LoVo (cell line): ENCODE data around the gene ZFYVE27.

Source experiments
- DNase-seq: peaks from one replicate; pipeline ENCODE4 v3.0.0-alpha.2; 2016; ENCODE audit warnings: low spot score

ZFYVE27 gene

GRCh38 chr10:97770255-97770654, 33.3 kb downstream of the ZFYVE27 start:
- no peak for DNase-seq

DNA sequence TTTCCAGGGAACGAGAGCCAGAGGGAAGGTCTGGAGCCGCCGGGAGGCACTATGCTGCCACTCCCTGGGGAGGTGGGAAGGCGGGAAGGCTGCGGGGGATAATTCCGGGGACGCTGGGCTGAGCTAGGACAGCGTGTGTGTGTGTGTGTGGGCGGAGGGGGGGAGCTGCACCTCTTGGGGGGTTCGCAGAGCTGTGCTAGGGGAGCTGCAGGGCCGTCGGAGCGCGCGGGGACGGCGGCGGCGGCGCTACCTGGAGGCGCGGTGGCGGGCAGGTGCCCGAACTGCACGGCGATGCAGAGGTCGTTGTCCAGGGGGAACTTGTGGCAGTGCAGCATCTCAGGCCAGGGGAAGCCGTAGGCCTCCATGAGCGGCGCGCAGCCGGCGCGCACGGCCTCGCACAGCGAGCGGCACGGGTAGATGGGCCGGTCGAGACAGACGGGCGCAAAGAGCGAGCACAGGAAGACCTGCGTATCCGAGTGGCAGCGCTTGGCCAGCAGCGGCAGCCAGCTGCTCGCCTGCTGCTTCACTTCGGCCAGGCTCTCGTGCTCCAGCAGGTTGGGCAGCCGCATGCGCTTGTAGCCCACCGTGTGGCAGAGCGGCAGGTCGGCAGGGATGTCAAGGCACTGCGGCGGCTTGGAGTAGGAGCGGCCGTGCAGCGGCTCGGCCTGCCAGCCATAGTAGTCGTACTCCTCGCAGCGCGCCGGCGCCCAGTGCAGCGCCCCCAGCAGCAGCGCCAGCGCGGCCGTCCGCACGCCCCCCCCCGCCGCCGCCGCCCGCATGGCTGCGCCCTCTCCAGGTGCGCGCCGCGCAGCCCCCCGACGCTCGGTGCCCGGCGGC, 34.3 kb downstream of the ZFYVE27 start:
- DNase-seq: no peak

DNA sequence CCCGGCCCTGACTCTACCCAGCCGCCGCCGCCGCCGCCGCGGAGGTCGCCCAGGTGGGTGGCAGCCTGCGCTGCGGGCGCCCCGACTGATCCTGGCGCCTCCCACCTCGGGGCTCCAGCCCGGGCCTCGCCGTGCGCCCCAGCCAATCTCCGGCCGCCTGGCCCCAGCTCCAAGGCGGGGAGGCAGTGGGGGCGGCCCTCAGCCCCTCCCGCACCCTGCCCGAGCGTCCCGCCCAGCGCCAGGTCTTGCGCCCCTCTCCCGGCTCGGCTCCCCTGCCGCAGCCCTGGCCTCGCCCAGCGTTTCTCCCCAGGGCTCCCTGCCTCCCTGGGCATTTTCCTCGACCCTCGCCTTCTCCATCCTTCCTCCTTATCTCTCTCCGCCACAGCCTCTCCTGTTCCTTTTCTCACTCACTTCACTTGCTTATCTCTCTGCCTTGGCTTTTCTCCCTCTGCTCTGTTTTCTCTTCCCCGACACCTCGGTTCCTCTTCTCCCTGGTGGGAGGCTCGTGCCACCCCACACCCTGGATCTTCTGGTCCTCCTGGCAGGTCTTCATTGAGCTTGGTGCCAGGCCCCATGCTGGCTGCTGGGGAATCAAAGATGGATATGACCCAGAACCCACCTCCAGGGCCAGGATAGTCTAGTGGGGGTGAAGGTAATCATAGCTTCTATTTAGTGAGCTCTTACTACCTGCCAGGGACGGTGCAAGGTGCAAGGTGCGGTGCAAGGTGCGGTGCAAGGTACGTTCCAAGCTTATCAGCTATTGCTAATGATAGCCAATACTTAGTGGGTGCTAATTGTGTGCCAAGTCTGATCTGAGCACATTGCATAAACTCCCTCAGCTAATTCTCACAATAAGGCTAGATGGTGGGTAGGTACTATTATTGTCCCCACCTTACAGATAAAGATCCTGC, 35.2 kb downstream of the ZFYVE27 start, which contains the start of gene SFRP5:
TSS of gene SFRP5 (minus strand) at position 87 of the 911 bp plus-strand sequence. CDS start 166 bp downstream, outside the sequence.
- DNase-seq: no peak

DNA sequence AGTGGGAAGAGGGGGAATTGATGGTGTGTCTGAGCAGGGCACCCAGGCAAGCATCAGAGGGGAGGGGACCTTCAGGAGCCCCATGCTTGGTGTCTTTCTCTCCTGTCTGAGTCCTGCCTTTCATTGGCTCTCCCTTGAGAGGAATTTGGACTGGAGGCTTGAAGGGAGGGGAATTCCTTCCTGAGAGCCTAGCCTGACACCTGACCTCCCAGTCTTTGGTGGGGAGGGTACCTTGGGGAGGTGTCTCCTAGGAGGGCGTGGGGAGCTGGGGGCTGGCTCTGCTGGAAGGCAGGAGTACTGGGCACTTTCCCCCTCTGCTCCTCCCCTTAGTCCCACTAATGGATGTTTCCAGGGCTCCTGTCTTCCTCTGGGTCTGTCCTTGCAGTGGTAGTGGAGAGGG, 36.2 kb downstream of the ZFYVE27 start:
- no peak for DNase-seq

- DNase-seq: no peak
Observed at GRCh38 chr10:97774811-97775294, 37.9 kb downstream of the ZFYVE27 start.

DNA sequence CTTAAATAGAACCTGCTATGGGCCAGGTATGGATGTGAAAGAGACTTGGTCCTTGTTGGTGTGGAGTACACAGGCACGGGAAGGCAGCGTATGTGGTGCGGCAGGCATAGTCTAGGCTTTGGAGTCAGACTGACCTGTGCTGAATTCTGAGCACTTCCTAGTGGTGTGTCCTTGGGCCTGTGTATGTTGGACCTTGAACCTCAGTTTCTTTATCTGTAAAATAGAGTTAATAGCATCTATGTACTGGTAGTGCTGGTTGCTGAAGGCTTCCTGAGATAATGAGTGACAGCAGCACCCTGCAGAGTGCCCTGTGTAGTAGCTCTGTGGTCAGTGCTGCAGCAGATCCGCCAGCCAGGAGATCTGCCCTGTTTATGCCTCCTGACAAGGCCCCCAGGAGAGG, 40.2 kb downstream of the ZFYVE27 start:
- no peak for DNase-seq

DNA sequence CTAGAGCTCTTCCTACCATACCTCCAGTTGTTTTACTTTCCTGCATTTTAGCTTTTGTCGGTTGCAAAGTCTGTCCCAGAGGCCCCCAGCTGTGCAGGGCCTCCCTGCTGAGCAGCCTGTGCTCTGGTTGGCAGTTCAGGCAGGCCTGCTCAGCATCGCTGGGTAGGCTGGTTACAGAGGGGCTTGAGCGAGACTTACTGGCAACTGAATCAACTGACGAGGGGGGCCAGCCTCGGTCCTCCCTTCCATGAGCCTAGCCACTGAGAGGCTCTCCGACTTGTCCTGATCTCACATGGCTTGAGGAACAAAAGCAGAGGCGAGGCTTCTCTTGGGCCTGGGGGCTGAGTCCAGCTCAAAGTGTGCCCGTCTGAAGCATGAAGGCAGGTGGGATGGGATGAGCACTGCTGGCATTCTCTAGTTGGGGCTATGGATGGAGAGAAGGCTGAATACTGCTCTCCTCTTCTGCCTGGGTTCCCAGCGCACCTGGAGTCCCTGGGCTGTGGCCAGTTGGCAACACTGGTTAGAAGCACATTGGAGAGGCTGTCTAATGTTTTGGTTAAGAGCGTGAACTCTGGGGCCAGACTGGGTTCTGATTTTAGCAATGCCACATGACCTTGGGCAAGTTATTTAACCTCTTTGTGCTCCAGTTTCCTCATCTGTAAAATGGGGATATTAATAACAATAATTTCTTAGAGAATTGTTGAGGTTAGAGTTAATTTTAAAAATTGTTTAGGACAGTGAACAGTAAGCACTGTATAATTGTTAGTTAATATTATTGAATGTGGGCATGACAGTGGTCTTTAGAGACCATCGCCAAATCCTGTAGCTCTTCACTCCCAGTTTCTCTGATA, 41.7 kb downstream of the ZFYVE27 start:
- DNase-seq: no peak

DNA sequence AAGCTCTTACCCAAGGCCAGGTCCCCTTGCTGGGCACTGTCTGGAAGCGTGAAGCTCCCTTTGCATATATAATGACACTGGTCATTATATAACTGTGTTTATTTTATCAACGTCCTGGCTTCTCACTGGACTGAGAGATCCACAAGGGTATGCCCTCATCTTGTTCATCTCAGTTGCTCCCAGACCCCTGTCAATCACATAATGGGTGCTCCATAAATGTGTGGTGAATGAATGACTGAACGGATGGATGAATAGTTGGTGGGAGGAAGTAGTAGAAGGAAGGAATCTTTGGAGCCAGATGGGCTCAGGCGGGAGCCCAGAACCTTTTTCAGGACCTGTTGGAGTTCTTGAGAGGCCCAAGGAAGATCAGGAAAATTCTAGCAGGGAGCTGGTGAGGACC, 42.6 kb downstream of the ZFYVE27 start:
- DNase-seq: no peak

DNA sequence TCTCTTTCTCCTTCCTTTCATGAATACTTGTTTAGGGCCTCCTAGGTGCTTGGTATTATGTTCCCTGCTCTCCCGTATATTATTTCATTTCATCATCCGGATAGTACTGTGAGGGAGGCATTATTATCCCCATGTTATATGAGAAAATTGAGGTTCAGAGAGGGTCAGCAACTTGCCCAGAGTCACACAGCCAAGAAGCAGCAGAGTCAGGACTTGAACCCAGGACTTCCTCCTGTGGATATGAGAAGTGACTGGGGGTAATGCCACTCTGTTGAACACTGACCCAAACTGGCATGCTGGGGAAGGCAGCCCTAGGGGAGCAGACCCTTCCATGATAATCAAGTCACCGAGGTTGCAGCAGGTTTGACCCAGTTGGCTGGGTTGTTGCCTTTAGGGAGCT, 43.0 kb downstream of the ZFYVE27 start:
- no peak for DNase-seq

DNA sequence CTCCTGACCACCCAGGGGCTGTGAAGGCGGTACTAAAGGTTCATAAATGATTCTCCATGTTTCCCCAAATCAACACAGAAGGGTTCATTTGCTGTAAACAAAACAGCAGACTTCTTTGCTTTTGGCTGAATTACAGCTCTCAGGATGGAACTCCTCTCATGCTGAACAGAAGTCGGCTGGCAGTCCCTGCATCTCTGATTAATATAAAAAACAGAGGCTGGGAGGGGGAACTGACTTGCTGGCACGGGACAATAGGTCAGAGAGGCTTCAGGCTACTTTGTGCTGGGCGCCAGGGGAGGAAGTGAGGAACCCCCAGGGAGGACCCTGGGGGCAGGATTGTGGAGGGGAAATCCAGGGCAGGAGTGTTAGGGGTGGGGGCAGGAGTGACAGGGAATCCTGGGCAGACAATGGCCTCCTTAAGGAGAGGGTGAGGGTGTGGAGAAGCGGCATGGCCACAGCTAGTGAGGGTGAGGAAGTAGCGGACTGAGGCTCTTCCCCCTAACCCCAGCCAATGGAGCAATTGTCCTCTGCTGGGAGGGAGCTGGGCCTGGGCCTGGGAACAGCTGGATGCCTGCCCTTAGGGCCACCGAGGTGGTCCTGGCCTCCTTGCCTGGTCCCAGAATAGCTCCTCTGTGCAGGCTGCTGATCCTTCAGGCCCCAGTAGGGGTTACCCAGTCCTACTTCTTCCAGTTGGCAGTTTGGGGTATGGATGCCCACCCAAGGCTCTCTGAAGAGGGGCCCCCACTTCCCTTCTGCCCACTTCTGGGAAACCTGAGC, 44.1 kb downstream of the ZFYVE27 start:
- DNase-seq: no peak

DNA sequence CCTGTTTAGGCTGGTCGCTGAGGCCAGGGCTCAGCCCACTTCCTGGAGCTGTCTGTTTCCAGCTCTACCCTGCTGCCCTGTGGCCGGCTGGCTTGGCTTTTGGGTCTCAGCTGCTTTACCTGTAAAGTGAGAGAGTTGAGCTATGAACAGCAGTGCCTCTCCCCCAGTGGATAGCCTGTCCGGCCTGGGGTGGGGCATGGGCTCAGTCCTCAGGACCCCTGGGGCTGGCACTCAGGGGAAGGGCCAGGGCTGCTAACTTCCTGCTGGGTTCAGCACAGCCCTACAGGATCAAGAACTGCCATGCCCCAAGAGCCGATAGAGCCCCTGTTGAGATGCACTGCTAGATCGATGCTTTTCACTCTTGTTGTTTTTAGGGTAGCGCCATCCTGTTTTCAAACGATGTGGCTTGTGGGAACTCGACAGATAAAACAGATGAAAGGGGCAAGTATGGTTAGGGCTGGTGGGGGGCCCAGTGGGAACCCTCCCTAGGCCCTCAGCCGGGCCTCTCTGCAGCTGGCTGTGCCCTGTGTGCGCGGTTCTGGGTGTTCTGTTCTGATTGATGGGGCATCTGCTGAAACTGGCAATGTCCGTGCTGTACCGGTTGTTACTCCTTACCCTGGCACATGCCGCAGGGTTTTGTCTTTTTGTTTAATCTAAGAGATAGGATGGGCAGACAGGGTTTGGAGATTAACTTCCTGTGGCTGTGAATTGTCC, 44.8 kb downstream of the ZFYVE27 start:
- no peak for DNase-seq

DNA sequence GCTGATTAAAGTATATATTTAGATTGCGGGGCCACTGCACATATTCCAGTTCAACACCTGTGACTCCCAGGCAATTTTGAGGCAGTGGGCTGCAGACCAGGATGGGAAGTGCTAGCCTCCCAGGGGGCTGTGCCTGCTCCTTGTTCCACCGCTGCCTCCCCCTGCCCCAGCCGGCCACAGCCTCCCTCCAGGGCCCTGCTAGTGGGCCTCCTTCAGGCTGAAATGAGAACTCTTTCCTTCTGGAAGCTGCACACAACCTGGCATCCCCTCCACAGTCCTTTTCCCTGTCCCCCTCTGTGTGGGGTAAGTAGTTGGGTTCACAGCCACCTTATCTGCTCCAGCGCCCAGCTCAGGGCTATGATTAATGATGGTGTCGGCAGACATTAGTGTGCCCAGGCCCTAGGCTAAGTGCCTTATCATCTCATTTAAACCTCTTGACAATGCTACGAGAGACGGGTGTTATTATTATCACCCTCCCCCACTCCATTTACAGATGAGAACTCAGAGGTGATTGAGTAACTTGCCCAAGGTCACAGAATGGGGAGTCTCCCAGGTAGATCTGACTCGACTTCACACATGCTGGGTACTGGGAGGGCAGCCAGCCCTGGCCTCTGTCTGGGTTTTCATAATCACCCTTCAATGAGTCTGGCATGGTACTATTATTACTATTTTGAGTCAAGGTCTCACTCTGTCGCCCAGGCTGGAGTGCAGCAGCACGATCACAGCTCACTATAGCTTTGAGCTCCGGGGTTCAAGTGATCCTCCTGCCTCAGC, 45.7 kb downstream of the ZFYVE27 start:
- no peak for DNase-seq

GRCh38 chr10:97784200-97784810, 47.4 kb downstream of the ZFYVE27 start:
- DNase-seq: no peak

GRCh38 chr10:97785231-97785630, 48.3 kb downstream of the ZFYVE27 start:
- no peak for DNase-seq

DNA sequence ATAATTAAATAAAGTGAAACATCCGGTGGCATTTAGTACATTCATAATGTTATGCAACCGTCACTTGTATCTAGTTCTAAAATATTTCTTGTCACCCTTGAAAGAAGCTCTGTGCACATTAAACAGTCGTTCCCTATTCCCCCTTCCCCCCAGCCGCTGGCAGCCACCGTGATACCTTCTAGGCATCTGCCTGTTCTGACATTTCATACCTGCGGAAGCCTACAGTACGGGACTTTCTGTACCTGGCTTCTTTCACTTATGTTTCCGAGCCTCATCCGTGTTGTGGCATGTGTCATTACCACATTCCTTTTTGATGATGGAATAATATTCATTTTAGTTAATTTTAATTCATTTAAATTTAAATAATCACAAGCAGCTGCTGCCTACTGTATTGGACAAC, 48.8 kb downstream of the ZFYVE27 start:
- DNase-seq: no peak

DNA sequence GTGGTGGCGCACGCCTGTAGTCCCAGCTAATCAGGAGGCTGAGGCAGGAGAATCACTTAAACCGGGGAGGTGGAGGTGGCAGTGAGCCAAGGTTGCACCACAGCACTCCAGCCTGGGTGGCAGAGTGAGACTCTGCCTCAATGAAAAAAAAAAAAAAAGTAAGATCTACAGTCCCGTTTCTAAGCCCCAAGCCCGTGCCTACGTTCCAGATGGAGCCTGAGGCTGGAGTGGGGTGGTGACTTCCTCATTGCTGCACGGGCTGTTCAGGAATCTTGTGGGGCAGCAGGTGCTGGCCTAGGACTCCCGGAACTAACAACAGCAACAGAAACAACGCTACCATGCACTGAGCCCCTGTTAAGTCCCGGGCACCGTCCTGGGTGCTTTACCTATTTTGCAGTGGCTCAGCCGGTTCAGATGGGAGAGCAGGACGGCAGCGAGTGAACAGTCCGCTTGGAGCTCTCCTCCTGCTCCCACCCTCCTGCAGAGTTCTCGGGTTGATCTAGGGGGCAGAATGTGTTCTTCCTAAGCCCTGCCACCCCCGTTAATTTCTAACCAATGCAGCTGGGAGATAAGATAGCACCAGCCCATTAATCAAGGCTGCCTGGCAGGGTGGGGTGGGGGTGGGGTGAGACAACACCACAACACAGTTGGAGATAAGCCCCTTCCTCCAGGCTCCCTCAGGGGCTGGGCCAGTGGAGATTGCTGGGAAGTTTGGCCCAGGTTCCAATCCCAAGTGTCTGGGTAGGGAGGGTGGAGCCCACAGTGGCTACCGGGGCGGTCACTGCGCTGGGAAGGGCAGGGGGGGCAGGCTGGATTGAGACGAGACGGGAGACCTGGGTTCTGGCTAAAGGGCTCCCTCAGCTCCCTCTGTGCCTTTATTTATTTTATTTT, 51.9 kb downstream of the ZFYVE27 start:
- no peak for DNase-seq

GRCh38 chr10:97789770-97790397, 53.0 kb downstream of the ZFYVE27 start:
- DNase-seq: no peak
